K562 (cell line): ENCODE data around the gene FAR2. TPM values are rescaled to one million over a fixed set of nuclear protein-coding genes. Genes with fewer than 3 reads are reported as not detected.

Experiments
- ATAC-seq: fragments of 200-7000 bp; cut with Tn5 transposase; 3 replicates; pipeline ENCODE4 v1.9.1; 2020; ENCODE audit warnings: moderate library complexity
- BruUV-seq: library from RNA; stranded (reverse); fragments of 400-500 nt; replicated peaks from 2 replicates; lab custom pipeline; 2021; lab: Mats Ljungman, UMichigan
- CTCF ChIA-PET: fragments of 300-600 bp; formaldehyde crosslinking; extraction: SDS; loops from one replicate; lab custom pipeline; 2021; ENCODE audit warnings: low intra/inter-chr PET ratio; lab: Yijun Ruan, JAX
- POLR2A ChIA-PET: fragments of 300-600, 350-650 bp; sonication (Branson Sonifier 250); formaldehyde crosslinking; extraction: SDS; loops from one replicate; lab custom pipeline; 2021; ENCODE audit warnings: antibody characterized with exemption, inconsistent platforms; lab: Yijun Ruan, JAX
- DNase-seq, 4 experiments: peaks; one replicate each; pipeline versions ENCODE4 v3.0.0 to v3.0.0-alpha.2; 2011 to 2018; ENCODE audit warnings: low spot score in 3 of 4, mixed read lengths in 3 of 4; ENCODE audit errors: extremely low read depth in 1 of 4
- FAIRE-seq: peaks from 2 replicates; lab custom pipeline; 2011; peaks lifted over from hg19 to GRCh38; lab: Jason Lieb, UNC
- H2AFZ ChIP-seq: 2 replicates; pipeline ENCODE4 v1.6.0; 2011; ENCODE audit warnings: low read depth, low read length, control low read depth, inconsistent platforms
- H3K27ac ChIP-seq: fragments of 200-600 bp; 3 replicates; pipeline ENCODE4 v1.8.0; 2011; ENCODE audit warnings: low read depth, mild to moderate bottlenecking, control low read depth, inconsistent platforms, low read length, moderate library complexity, mixed read lengths; ENCODE audit errors: extremely low read depth
- H3K27me3 ChIP-seq, 2 experiments: fragments of 300-600 bp in 1 of 2; 2 replicates in 1 of 2; 3 replicates in 1 of 2; pipeline versions ENCODE4 v1.6.0 to v1.8.0; 2011; ENCODE audit warnings: inconsistent platforms in 2 of 2, low read length in 2 of 2, mild to moderate bottlenecking in 1 of 2, mixed read lengths in 1 of 2, moderate library complexity in 1 of 2; ENCODE audit not compliant: control insufficient read depth in 2 of 2, insufficient read depth in 2 of 2
- H3K36me3 ChIP-seq: fragments of 300-600 bp; 3 replicates; pipeline ENCODE4 v1.8.0; 2011; ENCODE audit warnings: mild to moderate bottlenecking, low read length, inconsistent platforms; ENCODE audit not compliant: control insufficient read depth, insufficient read depth
- H3K4me1 ChIP-seq, 2 experiments: fragments of 200-600 bp in 1 of 2; replicated peaks in 1 of 2; 2 replicates in 1 of 2; 3 replicates in 1 of 2; pipeline versions ENCODE4 v1.5.1 to v1.8.0; 2011; ENCODE audit warnings: inconsistent platforms in 2 of 2, low read length in 2 of 2, mild to moderate bottlenecking in 1 of 2, mixed read lengths in 1 of 2, moderate library complexity in 1 of 2; ENCODE audit not compliant: control insufficient read depth in 2 of 2, insufficient read depth in 2 of 2
- H3K4me2 ChIP-seq: 2 replicates; pipeline ENCODE4 v1.6.1; 2011; ENCODE audit warnings: low read length, control low read depth, inconsistent platforms, mixed read lengths; ENCODE audit not compliant: insufficient read depth
- H3K4me3 ChIP-seq: fragments of 200-600 bp; sonication (generic), shearing (Covaris generic); 2 replicates; pipeline ENCODE4 v1.5.1; 2016; ENCODE audit warnings: control low read depth, inconsistent platforms
- H3K79me2 ChIP-seq: fragments of 200-600 bp; 3 replicates; pipeline ENCODE4 v1.8.0; 2011; ENCODE audit warnings: low read length, inconsistent platforms; ENCODE audit not compliant: control insufficient read depth, insufficient read depth
- H3K9ac ChIP-seq, 2 experiments: 2 replicates each; pipeline versions ENCODE4 v1.6.0 to v1.6.1; 2011; ENCODE audit warnings: low read depth in 2 of 2, low read length in 2 of 2, control low read depth in 1 of 2, inconsistent platforms in 1 of 2, mild to moderate bottlenecking in 1 of 2, mixed read lengths in 1 of 2; ENCODE audit not compliant: insufficient read depth in 1 of 2
- H3K9me1 ChIP-seq: one replicate; pipeline ENCODE4 v1.6.0; 2011; ENCODE audit warnings: inconsistent platforms, mild to moderate bottlenecking, low read length, moderate library complexity; ENCODE audit not compliant: control insufficient read depth, insufficient read depth
- H3K9me3 ChIP-seq: replicated peaks from 2 replicates; pipeline ENCODE4 v1.5.1; 2011; ENCODE audit warnings: low read depth, low read length, inconsistent platforms; ENCODE audit not compliant: control insufficient read depth, insufficient read depth
- H4K20me1 ChIP-seq: replicated peaks from 2 replicates; pipeline ENCODE4 v1.6.1; 2011; ENCODE audit warnings: low read length, inconsistent platforms, mixed read lengths; ENCODE audit not compliant: control insufficient read depth, insufficient read depth
- ARID3B ChIP-seq: fragments of 250-450 bp; sonication (Bioruptor Pico); IDR thresholded peaks from 2 replicates; pipeline ENCODE4 v1.4.0; 2020; ENCODE audit warnings: borderline replicate concordance
- CBFA2T2 ChIP-seq: fragments of 450-650 bp; conservative IDR thresholded peaks from 2 replicates; pipeline ENCODE4 v1.6.1; 2017; ENCODE audit warnings: mild to moderate bottlenecking
- HDAC2 ChIP-seq: fragments of 450-650 bp; IDR thresholded peaks from 2 replicates; pipeline ENCODE4 v1.6.1; 2016; ENCODE audit warnings: mild to moderate bottlenecking
- NR0B1 ChIP-seq: fragments of 450-650 bp; IDR thresholded peaks from one replicate; pipeline ENCODE4 v1.6.1; 2018; ENCODE audit warnings: mild to moderate bottlenecking, moderate library complexity; ENCODE audit not compliant: partially characterized antibody
- SIRT6 ChIP-seq: IDR thresholded peaks from one replicate; pipeline ENCODE4 v1.6.1; 2012; ENCODE audit warnings: low read depth, mild to moderate bottlenecking, control low read depth, inconsistent platforms, low read length, moderate library complexity
- SMARCA4 ChIP-seq: fragments of 450-650 bp; IDR thresholded peaks from 2 replicates; pipeline ENCODE4 v1.6.1; 2016
- WHSC1 ChIP-seq: IDR thresholded peaks from one replicate; pipeline ENCODE4 v1.6.1; 2012; ENCODE audit warnings: low read length, control low read depth, inconsistent platforms
- ZNF184 ChIP-seq: sonication (generic); formaldehyde crosslinking; IDR thresholded peaks from 2 replicates; pipeline ENCODE4 v1.5.0; 2020; ENCODE audit warnings: missing genetic modification reagents
- in situ Hi-C: fragments of 300-500 bp; cut with MboI; formaldehyde crosslinking; loops from 4 replicates; pipeline ENCODE4 v1.15.0; 2018; ENCODE audit warnings: inconsistent platforms, mixed read lengths
- intact Hi-C: fragments of 100-400 bp; cut with micrococcal nuclease; formaldehyde crosslinking; loops from 2 replicates; pipeline ENCODE4 v1.14.2; 2022
- polyA plus RNA-seq, 8 experiments: library from polyadenylated mRNA; depleted of rRNA in 4 of 8; stranded (reverse) in 5 of 8; unstranded in 3 of 8; fragments of >200 nt; fragmentation: Nextera tagmentation in 2 of 8; fragmentation: Illumina TruSeq in 1 of 8; extraction: Ambion mirVana in 2 of 8; extraction: Trizol in 1 of 8; gene quantifications; 2 replicates each; pipeline versions ENCODE4 v1.2.1 to v1.2.3, GENCODE V29; 2011 to 2014; ENCODE audit warnings: inconsistent platforms in 1 of 8, missing spikeins in 1 of 8
- total RNA-seq, 7 experiments: library from RNA; depleted of rRNA in 6 of 7; stranded (reverse); fragments of >200 nt in 6 of 7; fragmentation: Illumina TruSeq in 2 of 7; extraction: Trizol in 2 of 7; gene quantifications; 2 replicates each; pipeline versions ENCODE4 v1.2.1 to v1.2.3, GENCODE V29; 2011 to 2021; ENCODE audit warnings: low replicate concordance in 1 of 7
- TF ChIP-seq, protein P1 (sequence below): sonication (generic); formaldehyde crosslinking; IDR thresholded peaks from 2 replicates; pipeline ENCODE4 v1.9.0; 2022; ENCODE audit warnings: mild to moderate bottlenecking, missing genetic modification reagents
- TF ChIP-seq, protein P2 (sequence below): fragments of 250-450 bp; sonication (Bioruptor Pico); IDR thresholded peaks from 2 replicates; pipeline ENCODE4 v1.8.0; 2022; ENCODE audit warnings: moderate library complexity, mild to moderate bottlenecking, inconsistent platforms

The FAR2 gene
- total and polyA plus RNA-seq, 9 of the 15 experiments (the other 6 are each of a cell fraction or from before 2014, with no cell fraction given) = 5.0 to 13.4 (median 8.5) TPM

DNA sequence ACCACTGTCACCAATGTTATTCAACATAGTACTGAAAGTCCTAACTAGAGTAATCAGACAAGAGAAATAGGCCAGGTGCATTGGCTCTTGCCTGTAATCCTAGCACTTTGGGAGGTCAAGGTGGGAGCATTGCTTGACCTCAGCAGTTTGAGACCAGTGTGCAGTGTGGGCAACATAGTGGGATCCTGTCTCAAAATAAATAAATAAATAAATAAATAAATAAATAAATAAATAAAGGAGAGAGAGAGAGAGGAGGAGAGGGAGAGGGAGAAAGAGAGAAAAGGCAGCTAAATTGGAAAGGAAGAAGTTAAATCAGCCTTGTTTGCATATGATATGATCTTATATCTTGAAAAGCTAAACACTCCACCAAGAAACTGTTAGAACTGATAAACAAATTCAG lies 115.3 kb downstream of the FAR2 start:
- Histone ChIP-seq H3K27ac (no peak overlapping the region), H3K4me3 (no peak overlapping the region), H3K9me1 (no peaks in the 10 kb centered on the region), H4K20me1 (no peaks in the 10 kb centered on the region), H3K9ac (no peak overlapping the region)
- intact Hi-C loops = no loop called here
- CTCF ChIA-PET = no interaction called here
- no peak for FAIRE-seq
- TF ChIP-seq NR0B1 (no peak), HDAC2 (no peak), SMARCA4 (no peak), CBFA2T2 (no peak), WHSC1 (no peak), ARID3B (CRISPR knock-in tag) (no peak), SIRT6 (no peak), ZNF184 (CRISPR knock-in tag) (no peak)
- TF ChIP-seq, protein P1, sequence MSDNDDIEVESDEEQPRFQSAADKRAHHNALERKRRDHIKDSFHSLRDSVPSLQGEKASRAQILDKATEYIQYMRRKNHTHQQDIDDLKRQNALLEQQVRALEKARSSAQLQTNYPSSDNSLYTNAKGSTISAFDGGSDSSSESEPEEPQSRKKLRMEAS (CRISPR knock-in tag) = no peak
- TF ChIP-seq, protein P2, sequence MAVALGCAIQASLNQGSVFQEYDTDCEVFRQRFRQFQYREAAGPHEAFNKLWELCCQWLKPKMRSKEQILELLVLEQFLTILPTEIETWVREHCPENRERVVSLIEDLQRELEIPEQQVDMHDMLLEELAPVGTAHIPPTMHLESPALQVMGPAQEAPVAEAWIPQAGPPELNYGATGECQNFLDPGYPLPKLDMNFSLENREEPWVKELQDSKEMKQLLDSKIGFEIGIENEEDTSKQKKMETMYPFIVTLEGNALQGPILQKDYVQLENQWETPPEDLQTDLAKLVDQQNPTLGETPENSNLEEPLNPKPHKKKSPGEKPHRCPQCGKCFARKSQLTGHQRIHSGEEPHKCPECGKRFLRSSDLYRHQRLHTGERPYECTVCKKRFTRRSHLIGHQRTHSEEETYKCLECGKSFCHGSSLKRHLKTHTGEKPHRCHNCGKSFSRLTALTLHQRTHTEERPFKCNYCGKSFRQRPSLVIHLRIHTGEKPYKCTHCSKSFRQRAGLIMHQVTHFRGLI (CRISPR knock-in tag) = no peak
- TF ChIP-seq, all 486 proteins: peak for 0
- DNase-seq (no peak), ATAC-seq (no peak)
- POLR2A ChIA-PET = no interaction called here
- no peaks in the 10 kb centered on the region for H3K27me3 ChIP-seq
- no peaks in the 10 kb centered on the region for H3K4me1 ChIP-seq
- H2AFZ ChIP-seq = no peak overlapping the region
- H3K36me3 ChIP-seq = no peaks in the 10 kb centered on the region
- in situ Hi-C loops = no loop called here
- BruUV-seq = no TSS peak
- H3K4me2 ChIP-seq = no peak overlapping the region
- H3K9me3 ChIP-seq = no peaks in the 10 kb centered on the region
- no peaks in the 10 kb centered on the region for H3K79me2 ChIP-seq
